IMR-90 (cell line): Measurements from ENCODE around the gene DEAF1. TPM values are rescaled to one million over a fixed set of nuclear protein-coding genes. Genes with fewer than 3 reads are reported as not detected.

Experiments
- ATAC-seq: fragments of 200-7000 bp; cut with Tn5 transposase; 2 replicates; pipeline ENCODE4 v1.9.1; 2020; ENCODE audit warnings: low read depth, mild to moderate bottlenecking, moderate library complexity
- BruUV-seq: library from RNA; stranded (reverse); fragments of 400-500 nt; replicated peaks from 2 replicates; lab custom pipeline; 2021; lab: Mats Ljungman, UMichigan
- CTCF ChIA-PET: fragments of 300-600 bp; formaldehyde crosslinking; extraction: SDS; loops from one replicate; lab custom pipeline; 2021; ENCODE audit warnings: antibody characterized with exemption; lab: Yijun Ruan, JAX
- POLR2A ChIA-PET: fragments of 300-600 bp; sonication (Branson Sonifier 250); formaldehyde crosslinking; loops from one replicate; lab custom pipeline; 2022; ENCODE audit warnings: antibody characterized with exemption; ENCODE audit not compliant: unreplicated experiment; lab: Charles Lee
- DNase-seq: peaks from one replicate; pipeline ENCODE4 v3.0.0; 2013
- H2AFZ ChIP-seq: replicated peaks from 2 replicates; pipeline ENCODE3; 2013; ENCODE audit warnings: low read length, mild to moderate bottlenecking; ENCODE audit not compliant: poor library complexity
- H2AK5ac ChIP-seq: 2 replicates; pipeline ENCODE4 v1.6.1; 2013; ENCODE audit warnings: low read depth, low read length, inconsistent platforms
- H2AK9ac ChIP-seq: replicated peaks from 2 replicates; pipeline ENCODE3; 2013; ENCODE audit warnings: mild to moderate bottlenecking, low read depth, low read length, moderate library complexity; ENCODE audit not compliant: poor library complexity
- H2BK120ac ChIP-seq: 2 replicates; pipeline ENCODE4 v1.6.1; 2013; ENCODE audit warnings: low read depth, low read length, inconsistent platforms
- H2BK15ac ChIP-seq: 3 replicates; pipeline ENCODE4 v1.6.1; 2013; ENCODE audit warnings: low read depth, low read length, inconsistent platforms
- H2BK20ac ChIP-seq: 2 replicates; pipeline ENCODE4 v1.6.1; 2013; ENCODE audit warnings: low read depth, mild to moderate bottlenecking, inconsistent platforms, low read length, moderate library complexity
- H2BK5ac ChIP-seq: 2 replicates; pipeline ENCODE4 v1.6.1; 2013; ENCODE audit warnings: mild to moderate bottlenecking, low read depth, low read length, inconsistent platforms; ENCODE audit not compliant: poor library complexity, severe bottlenecking
- H3K14ac ChIP-seq: replicated peaks from 2 replicates; pipeline ENCODE4 v1.6.1; 2013; ENCODE audit warnings: low read depth, low read length, inconsistent platforms
- H3K18ac ChIP-seq: 2 replicates; pipeline ENCODE4 v1.6.1; 2013; ENCODE audit warnings: low read depth, low read length, control low read depth
- H3K23ac ChIP-seq: 2 replicates; pipeline ENCODE4 v1.6.1; 2013; ENCODE audit warnings: low read depth, low read length, inconsistent platforms
- H3K27ac ChIP-seq: 2 replicates; pipeline ENCODE4 v1.5.1; 2013; ENCODE audit warnings: mild to moderate bottlenecking, control low read depth, low read length; ENCODE audit not compliant: insufficient read depth
- H3K27me3 ChIP-seq: 2 replicates; pipeline ENCODE4 v1.6.1; 2013; ENCODE audit warnings: low read length; ENCODE audit not compliant: control insufficient read depth, insufficient read depth
- H3K36me3 ChIP-seq: 2 replicates; pipeline ENCODE4 v1.6.1; 2013; ENCODE audit warnings: low read length, mixed read lengths; ENCODE audit not compliant: control insufficient read depth, insufficient read depth
- H3K4ac ChIP-seq: 2 replicates; pipeline ENCODE4 v1.6.1; 2013; ENCODE audit warnings: low read depth, low read length, inconsistent platforms
- H3K4me1 ChIP-seq: 2 replicates; pipeline ENCODE4 v1.6.1; 2013; ENCODE audit warnings: low read length, mixed read lengths; ENCODE audit not compliant: control insufficient read depth, insufficient read depth
- H3K4me2 ChIP-seq: 2 replicates; pipeline ENCODE4 v1.6.1; 2013; ENCODE audit warnings: low read depth, mild to moderate bottlenecking, control low read depth, low read length, moderate library complexity
- H3K4me3 ChIP-seq: 2 replicates; pipeline ENCODE4 v1.5.1; 2013; ENCODE audit warnings: low read depth, mild to moderate bottlenecking, control low read depth, low read length, moderate library complexity; ENCODE audit not compliant: insufficient read depth
- H3K56ac ChIP-seq: 2 replicates; pipeline ENCODE4 v1.6.1; 2013; ENCODE audit warnings: low read length, inconsistent platforms; ENCODE audit not compliant: insufficient read depth; ENCODE audit errors: extremely low read depth
- H3K79me1 ChIP-seq, 2 experiments: 2 replicates each; pipeline ENCODE4 v1.6.1; 2013; ENCODE audit warnings: low read length in 2 of 2, inconsistent platforms in 1 of 2, low read depth in 1 of 2
- H3K9ac ChIP-seq: 2 replicates; pipeline ENCODE4 v1.6.1; 2013; ENCODE audit warnings: low read depth, low read length, control low read depth
- H3K9me1 ChIP-seq: 2 replicates; pipeline ENCODE4 v1.6.1; 2013; ENCODE audit warnings: low read length, inconsistent platforms; ENCODE audit not compliant: insufficient read depth
- H3K9me3 ChIP-seq: 2 replicates; pipeline ENCODE4 v1.6.1; 2013; ENCODE audit warnings: low read length; ENCODE audit not compliant: control insufficient read depth, insufficient read depth
- H4K20me1 ChIP-seq: 2 replicates; pipeline ENCODE4 v1.6.1; 2013; ENCODE audit warnings: low read length, inconsistent platforms; ENCODE audit not compliant: insufficient read depth
- H4K5ac ChIP-seq: 2 replicates; pipeline ENCODE4 v1.6.1; 2013; ENCODE audit warnings: mild to moderate bottlenecking, low read depth, low read length, control low read depth
- H4K8ac ChIP-seq, 2 experiments: 2 replicates each; pipeline ENCODE4 v1.6.1; 2013; ENCODE audit warnings: low read depth in 2 of 2, low read length in 2 of 2, control low read depth in 1 of 2, inconsistent platforms in 1 of 2
- H4K91ac ChIP-seq: 2 replicates; pipeline ENCODE4 v1.6.1; 2013; ENCODE audit warnings: low read depth, low read length, inconsistent platforms; ENCODE audit not compliant: insufficient read depth
- ELK1 ChIP-seq: fragments of 150-350 bp; IDR thresholded peaks from 2 replicates; pipeline ENCODE4 v1.6.1; 2016; ENCODE audit warnings: low read depth, mild to moderate bottlenecking, low read length, moderate library complexity, borderline replicate concordance
- NFE2L2 ChIP-seq: fragments of 150-350 bp; IDR thresholded peaks from 2 replicates; pipeline ENCODE4 v1.6.1; 2016; ENCODE audit warnings: low read depth, mild to moderate bottlenecking, low read length
- POLR2A ChIP-seq: IDR thresholded peaks from 2 replicates; pipeline ENCODE4 v1.6.1; 2012; ENCODE audit warnings: mild to moderate bottlenecking, low read depth, low read length
- SMC3 ChIP-seq: fragments of 150-350 bp; IDR thresholded peaks from 2 replicates; pipeline ENCODE4 v1.6.1; 2016; ENCODE audit warnings: low read depth, mild to moderate bottlenecking, antibody characterized with exemption, low read length, moderate library complexity
- WGBS, 2 experiments: methylation state at CpG; one replicate each; pipeline versions ENCODE4 v1.1.5 to v1.1.7; 2013; ENCODE audit warnings: missing lambda C conversion rate in 2 of 2; ENCODE audit not compliant: insufficient read length in 1 of 2; ENCODE audit errors: extremely low coverage in 2 of 2; 5-methylcytosine and 5-hydroxymethylcytosine counted together
- dilution Hi-C: fragments of 300-500 bp; cut with HindIII; formaldehyde crosslinking; loops from one replicate; pipeline ENCODE4 v1.14.3; 2018; ENCODE audit warnings: low sequenced_read_pairs; ENCODE audit not compliant: unreplicated experiment
- in situ Hi-C: fragments of 300-500 bp; cut with MboI; formaldehyde crosslinking; loops from 3 replicates; pipeline ENCODE4 v1.14.3; 2019; ENCODE audit warnings: low sequenced_read_pairs, inconsistent platforms, mixed read lengths
- intact Hi-C: fragments of 100-400 bp; cut with micrococcal nuclease; formaldehyde crosslinking; loops from 2 replicates; pipeline ENCODE4 v1.10.0; 2022
- polyA plus RNA-seq, 3 experiments: library from polyadenylated mRNA; depleted of rRNA; stranded (reverse); fragments of >200 nt; gene quantifications; 2 replicates each; pipeline ENCODE4 v1.2.3, GENCODE V29; 2012; ENCODE audit warnings: low replicate concordance in 1 of 3
- total RNA-seq: library from RNA; depleted of rRNA; stranded (reverse); fragments of >200 nt; gene quantifications from 2 replicates; pipeline ENCODE4 v1.2.3, GENCODE V29; 2012

DEAF1 gene
- total and polyA plus RNA-seq, 2 of the 4 experiments (the other 2 are of a cell fraction), result 22.9 to 31.6 TPM

GRCh38 chr11:729492-730074 lies 34.6 kb upstream of the DEAF1 start:
- Histone ChIP-seq H3K14ac (no peak overlapping the region), H3K18ac (no peak overlapping the region), H2BK15ac (no peak overlapping the region), H3K4me3 (no peak overlapping the region), H3K23ac (no peak overlapping the region), H3K4me2 (no peak overlapping the region), H3K56ac (no peak overlapping the region), H3K9me3 (no peaks in the 10 kb centered on the region), H3K9me1 (no peaks in the 10 kb centered on the region), H2BK5ac (no peak overlapping the region), H2BK20ac (no peak overlapping the region), H4K20me1 (no peaks in the 10 kb centered on the region), H4K91ac (no peak overlapping the region), H4K8ac (no peak overlapping the region), H3K9ac (no peak overlapping the region), H2AK9ac (no peak overlapping the region), H3K27me3 (peaks cover 15% of the 10 kb centered on the region; the same call in 1 of the 2 replicates), H4K5ac (no peak overlapping the region), H2AK5ac (no peak overlapping the region), H3K4ac (no peak overlapping the region), H2BK120ac (no peak overlapping the region), H2AFZ (peak overlapping the region; percentile 48), H3K4me1 (peaks cover 6% of the 10 kb centered on the region), H3K79me1 (no peaks in the 10 kb centered on the region), H3K27ac (no peak overlapping the region), H3K36me3 (no peaks in the 10 kb centered on the region)
- TF ChIP-seq ELK1 (no peak), SMC3 (no peak), POLR2A (no peak), NFE2L2 (no peak)
- 50% methylated on average over 2 of the region's 17 CpGs; no CpG with 5 or more reads in 1 of the 2 experiments for WGBS, 2 experiments
- ATAC-seq (no peak), DNase-seq (no peak)
- in situ Hi-C loops (no loop called here), dilution Hi-C loops (no loop called here), intact Hi-C loops (loop anchor here (10.0 kb wide), 1 partner anchor 175 kb away; no protein-coding TSS in a partner anchor)
- CTCF ChIA-PET, result no interaction called here
- POLR2A ChIA-PET, result no interaction called here
- BruUV-seq, result no TSS peak
